Measurements from ENCODE around the gene MTAP. TPM values are rescaled to one million over a fixed set of nuclear protein-coding genes. Genes with fewer than 3 reads are reported as not detected.
A peak's percentile ranks its signal among the peaks of the same experiment; 100 is the strongest.

MTAP gene
- total RNA-seq, 2 experiments from 2014 or later, result 17.2 to 17.8 TPM

DNA sequence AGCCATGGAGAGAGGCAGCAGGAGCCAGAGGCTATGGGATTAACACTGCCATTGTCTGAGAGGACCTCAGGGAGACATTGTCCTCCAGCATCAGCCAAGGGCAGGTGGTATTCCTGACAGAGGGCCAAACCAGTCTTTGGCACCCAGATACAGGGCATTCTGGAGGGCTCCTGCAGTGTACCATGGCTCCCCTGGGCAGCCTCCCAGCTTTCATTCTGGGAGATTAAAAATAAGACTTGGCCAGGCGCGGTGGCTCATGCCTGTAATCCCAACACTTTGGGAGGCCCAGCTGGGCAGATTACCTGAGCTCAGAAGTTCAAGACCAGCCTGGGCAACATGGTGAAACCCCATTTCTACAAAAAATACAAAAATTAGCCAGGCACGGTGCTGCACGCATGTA, 4.2 kb downstream of the MTAP start:
- peaks cover 64% of the 10 kb centered on the region for H3K36me3 Mint-ChIP-seq (ENCODE audit: low read depth)
- H3K9me3 Mint-ChIP-seq, result no peaks in the 10 kb centered on the region
- ATAC-seq (ENCODE audit: poor library complexity) (no peak), DNase-seq (no peak)
- H3K36me3 ChIP-seq (ENCODE audit: insufficient read depth, low read length), result peaks cover 26% of the 10 kb centered on the region
- peak overlapping the region; percentile 96 for H3K27ac Mint-ChIP-seq
- ChIA-PET POLR2A (no interaction called here), CTCF (interaction anchor here (1.3 kb wide), 1 partner anchor 313 kb away, joined by 3 read pairs; no protein-coding TSS in a partner anchor)
- peaks cover 33% of the 10 kb centered on the region for H3K4me1 ChIP-seq (ENCODE audit: insufficient read depth, low read length)
- no peaks in the 10 kb centered on the region for H3K27me3 ChIP-seq (ENCODE audit: control insufficient read depth in 1 of 2, insufficient read depth in 2 of 2, low read length in 2 of 2)
- no peak overlapping the region for H3K4me3 ChIP-seq (ENCODE audit: low read length)
- intact Hi-C loops (cut with DNase I, micrococcal nuclease), result no loop called here
- H3K4me1 Mint-ChIP-seq (ENCODE audit: low read depth), result peaks cover 50% of the 10 kb centered on the region
- TF ChIP-seq, protein P1, sequence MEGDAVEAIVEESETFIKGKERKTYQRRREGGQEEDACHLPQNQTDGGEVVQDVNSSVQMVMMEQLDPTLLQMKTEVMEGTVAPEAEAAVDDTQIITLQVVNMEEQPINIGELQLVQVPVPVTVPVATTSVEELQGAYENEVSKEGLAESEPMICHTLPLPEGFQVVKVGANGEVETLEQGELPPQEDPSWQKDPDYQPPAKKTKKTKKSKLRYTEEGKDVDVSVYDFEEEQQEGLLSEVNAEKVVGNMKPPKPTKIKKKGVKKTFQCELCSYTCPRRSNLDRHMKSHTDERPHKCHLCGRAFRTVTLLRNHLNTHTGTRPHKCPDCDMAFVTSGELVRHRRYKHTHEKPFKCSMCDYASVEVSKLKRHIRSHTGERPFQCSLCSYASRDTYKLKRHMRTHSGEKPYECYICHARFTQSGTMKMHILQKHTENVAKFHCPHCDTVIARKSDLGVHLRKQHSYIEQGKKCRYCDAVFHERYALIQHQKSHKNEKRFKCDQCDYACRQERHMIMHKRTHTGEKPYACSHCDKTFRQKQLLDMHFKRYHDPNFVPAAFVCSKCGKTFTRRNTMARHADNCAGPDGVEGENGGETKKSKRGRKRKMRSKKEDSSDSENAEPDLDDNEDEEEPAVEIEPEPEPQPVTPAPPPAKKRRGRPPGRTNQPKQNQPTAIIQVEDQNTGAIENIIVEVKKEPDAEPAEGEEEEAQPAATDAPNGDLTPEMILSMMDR (IDR thresholded peaks at IDR 0.05), result no peak
- H3K9me3 ChIP-seq (ENCODE audit: control insufficient read depth in 1 of 2, insufficient read depth in 1 of 2, low read length in 2 of 2), result no peaks in the 10 kb centered on the region
- H3K27me3 Mint-ChIP-seq, result no peaks in the 10 kb centered on the region
- H3K27ac ChIP-seq (ENCODE audit: low read depth in 1 of 2, low read length in 2 of 2), result no peak overlapping the region
- no peak overlapping the region for H3K4me3 Mint-ChIP-seq

DNA sequence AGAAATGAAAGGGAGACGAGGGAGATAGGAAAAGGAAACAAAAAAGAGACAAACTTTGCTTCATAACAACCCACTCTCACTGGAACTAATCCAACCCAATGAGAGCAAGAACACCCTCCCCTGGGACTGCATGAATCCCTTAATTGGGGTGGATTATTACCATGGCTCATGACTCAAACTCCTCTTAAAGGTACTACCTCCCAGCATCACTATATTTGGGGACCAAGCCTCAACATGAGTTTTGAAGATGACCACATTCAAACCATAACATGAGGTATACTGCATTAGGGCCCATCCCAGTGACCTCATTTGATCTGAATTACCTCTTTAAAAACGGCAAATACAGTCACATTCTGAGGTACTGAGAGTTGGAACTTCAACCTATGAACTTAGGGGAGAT, 8.0 kb downstream of the MTAP start:
- CTCF ChIA-PET, result interaction anchor here (5.3 kb wide), 1 partner anchor 228 kb away, joined by 28 read pairs; no protein-coding TSS in a partner anchor
- peaks cover 61% of the 10 kb centered on the region for H3K36me3 Mint-ChIP-seq (ENCODE audit: low read depth)
- TF ChIP-seq, protein P1 (IDR thresholded peaks at IDR 0.05), result no peak
- Histone ChIP-seq H3K27me3 (ENCODE audit: control insufficient read depth in 1 of 2, insufficient read depth in 2 of 2, low read length in 2 of 2) (no peaks in the 10 kb centered on the region), H3K9me3 (ENCODE audit: control insufficient read depth in 1 of 2, insufficient read depth in 1 of 2, low read length in 2 of 2) (no peaks in the 10 kb centered on the region), H3K4me3 (ENCODE audit: low read length) (no peak overlapping the region), H3K4me1 (ENCODE audit: insufficient read depth, low read length) (peaks cover 23% of the 10 kb centered on the region), H3K36me3 (ENCODE audit: insufficient read depth, low read length) (peaks cover 23% of the 10 kb centered on the region), H3K27ac (ENCODE audit: low read depth in 1 of 2, low read length in 2 of 2) (no peak overlapping the region)
- no peaks in the 10 kb centered on the region for H3K9me3 Mint-ChIP-seq
- H3K27me3 Mint-ChIP-seq, result no peaks in the 10 kb centered on the region
- POLR2A ChIA-PET, result no interaction called here
- intact Hi-C loops (cut with DNase I, micrococcal nuclease), result loop anchor here (5.0 kb wide), 2 partner anchors 307 to 427 kb away; no protein-coding TSS in a partner anchor
- no peak overlapping the region for H3K27ac Mint-ChIP-seq
- DNase-seq, result no peak
- ATAC-seq (ENCODE audit: poor library complexity), result no peak
- no peak overlapping the region for H3K4me3 Mint-ChIP-seq
- H3K4me1 Mint-ChIP-seq (ENCODE audit: low read depth), result peaks cover 42% of the 10 kb centered on the region

DNA sequence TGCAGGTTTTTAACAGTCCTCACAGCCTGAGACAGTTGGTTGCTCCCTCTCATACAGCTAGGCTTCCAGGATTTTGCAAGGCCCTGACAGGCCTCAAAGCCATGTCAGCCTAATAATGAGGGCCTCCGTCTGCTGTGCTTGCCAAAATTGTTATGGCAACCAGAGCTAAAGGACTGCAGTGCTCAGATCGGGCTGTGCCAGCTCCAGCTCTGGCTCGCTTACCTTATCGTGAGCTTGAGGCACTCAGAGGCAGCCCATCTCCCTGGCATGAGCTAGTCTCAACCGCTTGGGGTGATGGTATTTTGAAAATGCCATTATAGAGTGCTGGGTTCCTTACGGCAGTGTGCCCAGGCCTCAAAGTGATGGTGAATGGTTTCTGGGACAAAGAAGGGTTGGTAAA, 8.4 kb downstream of the MTAP start:
- POLR2A ChIA-PET, result no interaction called here
- H3K27ac Mint-ChIP-seq, result no peak overlapping the region

More for the DNA sequence above, 8.4 kb downstream of the MTAP start:
- TF ChIP-seq, protein P1 (IDR thresholded peaks at IDR 0.05), result no peak
- Histone ChIP-seq H3K27me3 (ENCODE audit: control insufficient read depth in 1 of 2, insufficient read depth in 2 of 2, low read length in 2 of 2) (no peaks in the 10 kb centered on the region), H3K9me3 (ENCODE audit: control insufficient read depth in 1 of 2, insufficient read depth in 1 of 2, low read length in 2 of 2) (no peaks in the 10 kb centered on the region), H3K27ac (ENCODE audit: low read depth in 1 of 2, low read length in 2 of 2) (no peak overlapping the region), H3K4me3 (ENCODE audit: low read length) (no peak overlapping the region), H3K4me1 (ENCODE audit: insufficient read depth, low read length) (peaks cover 23% of the 10 kb centered on the region), H3K36me3 (ENCODE audit: insufficient read depth, low read length) (peaks cover 28% of the 10 kb centered on the region)
- CTCF ChIA-PET, result interaction anchor here (4.2 to 5.3 kb wide), 2 partner anchors 197 to 228 kb away, joined by 28 to 37 read pairs; partner anchors contain the start of gene CDKN2B
- intact Hi-C loops (cut with DNase I, micrococcal nuclease), result loop anchor here (5.0 kb wide), 2 partner anchors 306 to 426 kb away; no protein-coding TSS in a partner anchor
- Mint-ChIP-seq H3K4me3 (no peak overlapping the region), H3K27me3 (no peaks in the 10 kb centered on the region), H3K4me1 (ENCODE audit: low read depth) (peaks cover 37% of the 10 kb centered on the region), H3K36me3 (ENCODE audit: low read depth) (peaks cover 61% of the 10 kb centered on the region), H3K9me3 (no peaks in the 10 kb centered on the region)
- ATAC-seq (ENCODE audit: poor library complexity), result no peak
- DNase-seq, result no peak
